ENCODE measurements around the gene SP6. TPM values are rescaled to one million over a fixed set of nuclear protein-coding genes. Genes with fewer than 3 reads are reported as not detected.

SP6 gene
- total and polyA plus RNA-seq, 2 of the 8 experiments (the other 6 are each of a cell fraction or from before 2014, with no cell fraction given): 1.2 to 1.5 TPM

DNA sequence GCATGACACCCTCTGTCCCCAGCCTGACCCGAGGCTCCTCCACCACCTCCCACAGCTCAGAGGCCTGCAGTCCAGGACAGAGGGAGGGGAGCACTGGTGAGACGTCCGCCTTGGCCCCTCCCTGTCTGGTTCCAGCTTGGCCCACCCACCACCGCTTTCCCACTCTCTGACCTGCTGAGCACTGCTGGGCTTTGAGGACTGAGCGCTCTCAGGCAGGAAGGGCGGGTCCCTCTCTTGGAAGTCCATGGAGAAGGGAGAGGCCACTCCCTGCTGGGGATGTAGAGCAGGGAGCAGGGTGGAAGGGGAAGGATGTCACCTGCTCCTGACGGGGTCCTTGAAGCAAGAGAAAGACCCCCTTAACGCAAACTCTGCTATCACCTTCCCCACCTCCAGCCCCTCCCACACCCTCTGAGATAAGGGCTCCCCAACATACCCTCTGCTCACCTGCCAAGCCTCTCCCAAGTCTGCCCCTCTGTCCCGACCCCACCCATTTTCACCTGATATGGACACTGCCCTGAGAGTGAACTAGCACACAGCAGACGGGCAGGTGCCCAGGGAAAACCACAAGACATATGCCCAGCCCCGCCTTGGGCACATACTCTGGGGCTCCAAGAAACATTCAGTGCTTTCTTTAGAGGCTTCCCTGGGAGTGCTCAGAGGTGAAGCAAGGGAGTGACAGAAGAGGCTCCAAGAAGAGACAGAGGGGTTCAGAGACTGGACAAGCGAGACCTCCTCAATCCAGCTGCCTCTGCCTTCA is 30.8 kb downstream of the SP6 start (continued):
- TF ChIP-seq, protein P1, sequence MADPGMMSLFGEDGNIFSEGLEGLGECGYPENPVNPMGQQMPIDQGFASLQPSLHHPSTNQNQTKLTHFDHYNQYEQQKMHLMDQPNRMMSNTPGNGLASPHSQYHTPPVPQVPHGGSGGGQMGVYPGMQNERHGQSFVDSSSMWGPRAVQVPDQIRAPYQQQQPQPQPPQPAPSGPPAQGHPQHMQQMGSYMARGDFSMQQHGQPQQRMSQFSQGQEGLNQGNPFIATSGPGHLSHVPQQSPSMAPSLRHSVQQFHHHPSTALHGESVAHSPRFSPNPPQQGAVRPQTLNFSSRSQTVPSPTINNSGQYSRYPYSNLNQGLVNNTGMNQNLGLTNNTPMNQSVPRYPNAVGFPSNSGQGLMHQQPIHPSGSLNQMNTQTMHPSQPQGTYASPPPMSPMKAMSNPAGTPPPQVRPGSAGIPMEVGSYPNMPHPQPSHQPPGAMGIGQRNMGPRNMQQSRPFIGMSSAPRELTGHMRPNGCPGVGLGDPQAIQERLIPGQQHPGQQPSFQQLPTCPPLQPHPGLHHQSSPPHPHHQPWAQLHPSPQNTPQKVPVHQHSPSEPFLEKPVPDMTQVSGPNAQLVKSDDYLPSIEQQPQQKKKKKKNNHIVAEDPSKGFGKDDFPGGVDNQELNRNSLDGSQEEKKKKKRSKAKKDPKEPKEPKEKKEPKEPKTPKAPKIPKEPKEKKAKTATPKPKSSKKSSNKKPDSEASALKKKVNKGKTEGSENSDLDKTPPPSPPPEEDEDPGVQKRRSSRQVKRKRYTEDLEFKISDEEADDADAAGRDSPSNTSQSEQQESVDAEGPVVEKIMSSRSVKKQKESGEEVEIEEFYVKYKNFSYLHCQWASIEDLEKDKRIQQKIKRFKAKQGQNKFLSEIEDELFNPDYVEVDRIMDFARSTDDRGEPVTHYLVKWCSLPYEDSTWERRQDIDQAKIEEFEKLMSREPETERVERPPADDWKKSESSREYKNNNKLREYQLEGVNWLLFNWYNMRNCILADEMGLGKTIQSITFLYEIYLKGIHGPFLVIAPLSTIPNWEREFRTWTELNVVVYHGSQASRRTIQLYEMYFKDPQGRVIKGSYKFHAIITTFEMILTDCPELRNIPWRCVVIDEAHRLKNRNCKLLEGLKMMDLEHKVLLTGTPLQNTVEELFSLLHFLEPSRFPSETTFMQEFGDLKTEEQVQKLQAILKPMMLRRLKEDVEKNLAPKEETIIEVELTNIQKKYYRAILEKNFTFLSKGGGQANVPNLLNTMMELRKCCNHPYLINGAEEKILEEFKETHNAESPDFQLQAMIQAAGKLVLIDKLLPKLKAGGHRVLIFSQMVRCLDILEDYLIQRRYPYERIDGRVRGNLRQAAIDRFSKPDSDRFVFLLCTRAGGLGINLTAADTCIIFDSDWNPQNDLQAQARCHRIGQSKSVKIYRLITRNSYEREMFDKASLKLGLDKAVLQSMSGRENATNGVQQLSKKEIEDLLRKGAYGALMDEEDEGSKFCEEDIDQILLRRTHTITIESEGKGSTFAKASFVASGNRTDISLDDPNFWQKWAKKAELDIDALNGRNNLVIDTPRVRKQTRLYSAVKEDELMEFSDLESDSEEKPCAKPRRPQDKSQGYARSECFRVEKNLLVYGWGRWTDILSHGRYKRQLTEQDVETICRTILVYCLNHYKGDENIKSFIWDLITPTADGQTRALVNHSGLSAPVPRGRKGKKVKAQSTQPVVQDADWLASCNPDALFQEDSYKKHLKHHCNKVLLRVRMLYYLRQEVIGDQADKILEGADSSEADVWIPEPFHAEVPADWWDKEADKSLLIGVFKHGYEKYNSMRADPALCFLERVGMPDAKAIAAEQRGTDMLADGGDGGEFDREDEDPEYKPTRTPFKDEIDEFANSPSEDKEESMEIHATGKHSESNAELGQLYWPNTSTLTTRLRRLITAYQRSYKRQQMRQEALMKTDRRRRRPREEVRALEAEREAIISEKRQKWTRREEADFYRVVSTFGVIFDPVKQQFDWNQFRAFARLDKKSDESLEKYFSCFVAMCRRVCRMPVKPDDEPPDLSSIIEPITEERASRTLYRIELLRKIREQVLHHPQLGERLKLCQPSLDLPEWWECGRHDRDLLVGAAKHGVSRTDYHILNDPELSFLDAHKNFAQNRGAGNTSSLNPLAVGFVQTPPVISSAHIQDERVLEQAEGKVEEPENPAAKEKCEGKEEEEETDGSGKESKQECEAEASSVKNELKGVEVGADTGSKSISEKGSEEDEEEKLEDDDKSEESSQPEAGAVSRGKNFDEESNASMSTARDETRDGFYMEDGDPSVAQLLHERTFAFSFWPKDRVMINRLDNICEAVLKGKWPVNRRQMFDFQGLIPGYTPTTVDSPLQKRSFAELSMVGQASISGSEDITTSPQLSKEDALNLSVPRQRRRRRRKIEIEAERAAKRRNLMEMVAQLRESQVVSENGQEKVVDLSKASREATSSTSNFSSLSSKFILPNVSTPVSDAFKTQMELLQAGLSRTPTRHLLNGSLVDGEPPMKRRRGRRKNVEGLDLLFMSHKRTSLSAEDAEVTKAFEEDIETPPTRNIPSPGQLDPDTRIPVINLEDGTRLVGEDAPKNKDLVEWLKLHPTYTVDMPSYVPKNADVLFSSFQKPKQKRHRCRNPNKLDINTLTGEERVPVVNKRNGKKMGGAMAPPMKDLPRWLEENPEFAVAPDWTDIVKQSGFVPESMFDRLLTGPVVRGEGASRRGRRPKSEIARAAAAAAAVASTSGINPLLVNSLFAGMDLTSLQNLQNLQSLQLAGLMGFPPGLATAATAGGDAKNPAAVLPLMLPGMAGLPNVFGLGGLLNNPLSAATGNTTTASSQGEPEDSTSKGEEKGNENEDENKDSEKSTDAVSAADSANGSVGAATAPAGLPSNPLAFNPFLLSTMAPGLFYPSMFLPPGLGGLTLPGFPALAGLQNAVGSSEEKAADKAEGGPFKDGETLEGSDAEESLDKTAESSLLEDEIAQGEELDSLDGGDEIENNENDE (IDR thresholded peaks at IDR 0.05; ENCODE audit: insufficient replicate concordance, low read length): no peak
- TF ChIP-seq CBX8 (IDR thresholded peaks at IDR 0.05; ENCODE audit: borderline replicate concordance, low read depth, low read length): no peak
- no peak for TF ChIP-seq CBX5 (IDR thresholded peaks at IDR 0.05; ENCODE audit: low read depth, low read length)
- TF ChIP-seq, protein P2, sequence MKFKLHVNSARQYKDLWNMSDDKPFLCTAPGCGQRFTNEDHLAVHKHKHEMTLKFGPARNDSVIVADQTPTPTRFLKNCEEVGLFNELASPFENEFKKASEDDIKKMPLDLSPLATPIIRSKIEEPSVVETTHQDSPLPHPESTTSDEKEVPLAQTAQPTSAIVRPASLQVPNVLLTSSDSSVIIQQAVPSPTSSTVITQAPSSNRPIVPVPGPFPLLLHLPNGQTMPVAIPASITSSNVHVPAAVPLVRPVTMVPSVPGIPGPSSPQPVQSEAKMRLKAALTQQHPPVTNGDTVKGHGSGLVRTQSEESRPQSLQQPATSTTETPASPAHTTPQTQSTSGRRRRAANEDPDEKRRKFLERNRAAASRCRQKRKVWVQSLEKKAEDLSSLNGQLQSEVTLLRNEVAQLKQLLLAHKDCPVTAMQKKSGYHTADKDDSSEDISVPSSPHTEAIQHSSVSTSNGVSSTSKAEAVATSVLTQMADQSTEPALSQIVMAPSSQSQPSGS (IDR thresholded peaks at IDR 0.05; ENCODE audit: low read length): no peak
- no peak for TF ChIP-seq SP1 (IDR thresholded peaks at IDR 0.05; ENCODE audit: low read depth, low read length)
- TF ChIP-seq, protein P3, sequence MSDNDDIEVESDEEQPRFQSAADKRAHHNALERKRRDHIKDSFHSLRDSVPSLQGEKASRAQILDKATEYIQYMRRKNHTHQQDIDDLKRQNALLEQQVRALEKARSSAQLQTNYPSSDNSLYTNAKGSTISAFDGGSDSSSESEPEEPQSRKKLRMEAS (IDR thresholded peaks at IDR 0.05): no peak
- no peak for TF ChIP-seq HDAC2 (IDR thresholded peaks at IDR 0.05; ENCODE audit: borderline replicate concordance in 1 of 2, low read depth in 2 of 2, low read length in 2 of 2)

Data from H1 (cell line).